KMS-11 (cell line): ENCODE measurements around the gene SLC26A2.

Experiments
- H2AFZ ChIP-seq: fragments of 200-600 bp; sonication (generic); 2 replicates; pipeline ENCODE4 v1.6.1; 2016; ENCODE audit warnings: antibody characterized with exemption, mixed run types, low read depth
- H3K27ac ChIP-seq: fragments of 200-600 bp; sonication (generic); 2 replicates; pipeline ENCODE4 v1.6.1; 2016; ENCODE audit warnings: mild to moderate bottlenecking, mixed run types
- H3K27me3 ChIP-seq: fragments of 200-600 bp; sonication (generic); 2 replicates; pipeline ENCODE4 v1.6.1; 2017; ENCODE audit warnings: mild to moderate bottlenecking, low read depth, mixed run types, moderate library complexity; ENCODE audit not compliant: insufficient read depth
- H3K36me3 ChIP-seq: fragments of 200-600 bp; sonication (generic); 2 replicates; pipeline ENCODE4 v1.6.1; 2017; ENCODE audit warnings: mild to moderate bottlenecking, mixed run types; ENCODE audit not compliant: insufficient read depth
- H3K4me1 ChIP-seq: fragments of 200-600 bp; sonication (generic); 2 replicates; pipeline ENCODE4 v1.6.1; 2016; ENCODE audit warnings: mild to moderate bottlenecking, low read depth, mixed run types; ENCODE audit not compliant: poor library complexity, severe bottlenecking
- H3K4me2 ChIP-seq: fragments of 200-600 bp; sonication (generic); 2 replicates; pipeline ENCODE4 v1.7.0; 2016; ENCODE audit warnings: mild to moderate bottlenecking, mixed run types
- H3K4me3 ChIP-seq: fragments of 200-600 bp; sonication (generic); IDR thresholded peaks from 2 replicates; pipeline ENCODE4 v1.6.1; 2017; ENCODE audit warnings: low read depth, low read length, mixed read lengths; ENCODE audit not compliant: insufficient read depth
- H3K79me2 ChIP-seq: fragments of 200-600 bp; sonication (generic); 2 replicates; pipeline ENCODE4 v1.6.1; 2016; ENCODE audit warnings: low read depth, mixed run types; ENCODE audit not compliant: insufficient read depth
- H3K9ac ChIP-seq: fragments of 200-600 bp; sonication (generic); 2 replicates; pipeline ENCODE4 v1.6.1; 2016; ENCODE audit warnings: mild to moderate bottlenecking, mixed run types
- H4K20me1 ChIP-seq: fragments of 200-600 bp; sonication (generic); 2 replicates; pipeline ENCODE4 v1.6.1; 2016; ENCODE audit warnings: mild to moderate bottlenecking, mixed run types; ENCODE audit not compliant: insufficient read depth
- CTCF ChIP-seq: fragments of 200-600 bp; sonication (generic); conservative IDR thresholded peaks from 2 replicates; pipeline ENCODE4 v1.6.1; 2017; ENCODE audit warnings: low read depth, mild to moderate bottlenecking, antibody characterized with exemption, low read length, moderate library complexity, mixed read lengths

SLC26A2 gene

GRCh38 chr5:150014456-150014855, 53.9 kb downstream of the SLC26A2 start:
- H3K4me1 ChIP-seq: no peaks in the 10 kb centered on the region
- no peak overlapping the region for H3K4me2 ChIP-seq
- no peak overlapping the region for H3K4me3 ChIP-seq
- H3K79me2 ChIP-seq: no peaks in the 10 kb centered on the region
- no peak for TF ChIP-seq CTCF
- no peaks in the 10 kb centered on the region for H4K20me1 ChIP-seq
- no peaks in the 10 kb centered on the region for H3K27me3 ChIP-seq
- no peak overlapping the region for H3K9ac ChIP-seq
- H2AFZ ChIP-seq: no peak overlapping the region
- H3K27ac ChIP-seq: no peak overlapping the region
- peaks cover 3% of the 10 kb centered on the region; the same call in 1 of the 2 replicates for H3K36me3 ChIP-seq

GRCh38 chr5:150015415-150015814, 54.9 kb downstream of the SLC26A2 start:
- Histone ChIP-seq H3K9ac (no peak overlapping the region), H3K36me3 (peaks cover 3% of the 10 kb centered on the region; the same call in 1 of the 2 replicates), H3K4me3 (no peak overlapping the region), H3K27me3 (no peaks in the 10 kb centered on the region), H3K27ac (no peak overlapping the region), H3K4me1 (peaks cover 7% of the 10 kb centered on the region), H3K4me2 (no peak overlapping the region), H4K20me1 (no peaks in the 10 kb centered on the region), H3K79me2 (no peaks in the 10 kb centered on the region), H2AFZ (no peak overlapping the region)
- no peak for TF ChIP-seq CTCF

DNA sequence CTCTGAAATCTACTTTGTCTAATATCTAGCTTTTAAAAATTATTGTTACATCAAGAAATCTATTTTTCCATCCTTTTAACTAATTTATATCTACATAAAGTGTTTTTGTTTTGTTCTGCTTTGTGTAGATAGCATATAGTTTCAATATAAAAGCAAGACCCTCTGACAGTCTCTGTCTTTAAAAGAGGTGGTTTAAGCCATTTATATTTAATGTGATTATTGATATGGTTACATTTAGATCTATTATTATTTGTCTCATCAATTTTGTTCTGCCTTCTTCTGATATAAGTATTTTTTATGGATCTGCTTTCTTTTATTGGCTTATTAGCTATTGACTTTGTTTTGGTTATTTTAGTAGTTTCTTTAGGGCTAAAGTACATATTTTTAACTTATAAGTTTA, 56.0 kb downstream of the SLC26A2 start:
- Histone ChIP-seq H3K36me3 (peaks cover 3% of the 10 kb centered on the region; the same call in 1 of the 2 replicates), H3K27me3 (no peaks in the 10 kb centered on the region), H3K4me1 (peaks cover 16% of the 10 kb centered on the region), H4K20me1 (no peaks in the 10 kb centered on the region), H2AFZ (no peak overlapping the region), H3K9ac (no peak overlapping the region), H3K79me2 (no peaks in the 10 kb centered on the region), H3K27ac (no peak overlapping the region), H3K4me3 (no peak overlapping the region), H3K4me2 (no peak overlapping the region)
- TF ChIP-seq CTCF: no peak

DNA sequence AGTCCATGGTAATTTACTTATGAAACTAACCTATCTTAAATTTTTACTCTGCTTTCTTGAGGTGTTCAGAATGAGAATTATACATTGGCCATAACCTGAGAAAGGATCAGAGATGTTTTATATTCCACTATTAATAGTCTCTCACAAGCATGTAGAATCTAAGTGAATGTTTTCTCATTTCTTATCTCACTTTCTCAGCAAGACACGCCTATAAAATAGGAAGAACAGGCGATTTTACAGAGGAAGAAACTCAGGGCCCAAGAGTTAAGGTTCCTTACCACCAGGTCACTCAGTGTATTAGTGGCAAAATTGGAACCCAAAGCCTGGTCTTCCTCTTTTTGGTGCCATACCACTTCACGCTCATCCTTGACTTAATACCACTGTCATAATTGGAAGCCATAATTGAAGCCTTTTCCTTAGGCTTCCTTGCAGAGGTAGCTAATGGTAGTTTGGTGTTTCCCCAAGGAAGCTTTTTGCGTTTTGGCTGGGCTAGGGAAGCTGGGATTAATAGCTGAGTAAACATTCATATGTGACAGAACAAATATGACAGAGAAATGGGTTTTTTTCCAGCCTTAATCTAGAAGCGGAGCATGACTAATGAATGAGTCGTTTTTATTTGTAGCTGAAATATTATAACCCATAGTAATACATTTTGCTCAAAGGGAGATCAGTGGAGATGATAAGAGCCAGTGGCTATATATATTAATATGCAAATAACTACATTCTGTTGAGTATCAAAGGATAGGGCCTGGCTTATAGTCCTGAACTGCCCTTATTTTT, 56.9 kb downstream of the SLC26A2 start:
- Histone ChIP-seq H3K79me2 (no peaks in the 10 kb centered on the region), H4K20me1 (no peaks in the 10 kb centered on the region), H3K36me3 (peaks cover 3% of the 10 kb centered on the region; the same call in 1 of the 2 replicates), H3K27me3 (no peaks in the 10 kb centered on the region), H3K4me3 (no peak overlapping the region), H2AFZ (no peak overlapping the region), H3K4me2 (no peak overlapping the region), H3K9ac (no peak overlapping the region), H3K4me1 (peaks cover 24% of the 10 kb centered on the region), H3K27ac (no peak overlapping the region)
- TF ChIP-seq CTCF: no peak
